Peyer's patch (tissue), 4 donors: ENCODE measurements around the gene CNTN5. TPM values are rescaled to one million over a fixed set of nuclear protein-coding genes. Genes with fewer than 3 reads are reported as not detected.

Source experiments
- DNase-seq, 3 donors: peaks; one replicate each; pipeline ENCODE4 v3.0.0-alpha.2; 2017 to 2019
- H3K27ac ChIP-seq, 4 donors: fragments of 200-600 bp; sonication (generic); one replicate each; pipeline ENCODE4 v1.5.1; 2016 to 2019
- H3K27me3 ChIP-seq, 2 donors: fragments of 200-600 bp; sonication (generic); one replicate each; pipeline ENCODE4 v1.5.1; 2019
- H3K36me3 ChIP-seq, 3 donors: fragments of 200-600 bp; sonication (generic); one replicate each; pipeline ENCODE4 v1.5.1; 2016 to 2019
- H3K4me1 ChIP-seq, 4 donors: fragments of 200-600 bp; sonication (generic); one replicate each; pipeline ENCODE4 v1.5.1; 2016 to 2019
- H3K4me3 ChIP-seq, 4 donors: fragments of 200-600 bp; sonication (generic); 1 replicate in 3 of 4; 2 replicates in 1 of 4; pipeline ENCODE4 v1.5.1; 2016 to 2019; ENCODE audit warnings: mild to moderate bottlenecking in 1 of 4
- H3K9me3 ChIP-seq, 4 donors: fragments of 200-600 bp; sonication (generic); one replicate each; pipeline ENCODE4 v1.5.1; 2016 to 2019; ENCODE audit warnings: mild to moderate bottlenecking in 1 of 4
- POLR2A ChIP-seq, 2 donors: fragments of 450-650 bp; IDR thresholded peaks; one replicate each; pipeline ENCODE4 v1.5.1; 2017; ENCODE audit warnings: antibody characterized with exemption in 2 of 2, mild to moderate bottlenecking in 2 of 2, moderate library complexity in 2 of 2
- total RNA-seq, 4 donors: library from RNA; depleted of rRNA; stranded (reverse); fragments of >200 nt; gene quantifications; one replicate each; pipeline ENCODE4 v1.1.0, GENCODE V29; 2016
- TF ChIP-seq, protein P1 (sequence below), 6 experiments: fragments of 450-650 bp in 4 of 6; fragments of 200-600 bp in 2 of 6; sonication (generic) in 1 of 6; IDR thresholded peaks; one replicate each; pipeline ENCODE4 v1.5.1; 2017 to 2019; ENCODE audit warnings: antibody characterized with exemption in 6 of 6, mild to moderate bottlenecking in 3 of 6, moderate library complexity in 1 of 6

CNTN5 gene
- total RNA-seq, 4 donors from 2014 or later: not detected

DNA sequence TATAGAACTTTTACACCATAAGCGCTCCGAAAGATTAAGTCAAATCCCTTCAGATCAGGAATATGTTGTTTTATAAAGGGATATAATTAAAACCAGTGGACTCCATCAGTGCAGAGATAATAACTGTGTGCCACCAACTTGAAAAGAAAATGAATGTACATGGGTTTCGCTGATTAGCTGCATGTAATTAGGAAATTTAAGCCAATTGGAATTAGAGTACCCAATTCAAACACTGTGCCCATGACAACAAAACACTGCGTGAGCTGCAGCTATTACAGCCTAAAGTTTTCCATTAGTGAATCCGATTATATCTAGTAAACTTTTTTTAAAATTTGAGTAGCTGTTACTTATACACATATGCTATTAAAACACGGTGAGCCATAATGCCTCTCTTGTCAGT, 1274.0 kb downstream of the CNTN5 start:
- TF ChIP-seq, protein P1, sequence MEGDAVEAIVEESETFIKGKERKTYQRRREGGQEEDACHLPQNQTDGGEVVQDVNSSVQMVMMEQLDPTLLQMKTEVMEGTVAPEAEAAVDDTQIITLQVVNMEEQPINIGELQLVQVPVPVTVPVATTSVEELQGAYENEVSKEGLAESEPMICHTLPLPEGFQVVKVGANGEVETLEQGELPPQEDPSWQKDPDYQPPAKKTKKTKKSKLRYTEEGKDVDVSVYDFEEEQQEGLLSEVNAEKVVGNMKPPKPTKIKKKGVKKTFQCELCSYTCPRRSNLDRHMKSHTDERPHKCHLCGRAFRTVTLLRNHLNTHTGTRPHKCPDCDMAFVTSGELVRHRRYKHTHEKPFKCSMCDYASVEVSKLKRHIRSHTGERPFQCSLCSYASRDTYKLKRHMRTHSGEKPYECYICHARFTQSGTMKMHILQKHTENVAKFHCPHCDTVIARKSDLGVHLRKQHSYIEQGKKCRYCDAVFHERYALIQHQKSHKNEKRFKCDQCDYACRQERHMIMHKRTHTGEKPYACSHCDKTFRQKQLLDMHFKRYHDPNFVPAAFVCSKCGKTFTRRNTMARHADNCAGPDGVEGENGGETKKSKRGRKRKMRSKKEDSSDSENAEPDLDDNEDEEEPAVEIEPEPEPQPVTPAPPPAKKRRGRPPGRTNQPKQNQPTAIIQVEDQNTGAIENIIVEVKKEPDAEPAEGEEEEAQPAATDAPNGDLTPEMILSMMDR (IDR thresholded peaks at IDR 0.05): no peak
- TF ChIP-seq POLR2A (IDR thresholded peaks at IDR 0.05): no peak
- no peak overlapping the region for H3K27ac ChIP-seq
- H3K4me1 ChIP-seq: no peaks in the 10 kb centered on the region
- DNase-seq: no peak
- H3K27me3 ChIP-seq: no peaks in the 10 kb centered on the region
- H3K9me3 ChIP-seq: no peaks in the 10 kb centered on the region
- H3K4me3 ChIP-seq: no peak overlapping the region
- H3K36me3 ChIP-seq: no peaks in the 10 kb centered on the region

DNA sequence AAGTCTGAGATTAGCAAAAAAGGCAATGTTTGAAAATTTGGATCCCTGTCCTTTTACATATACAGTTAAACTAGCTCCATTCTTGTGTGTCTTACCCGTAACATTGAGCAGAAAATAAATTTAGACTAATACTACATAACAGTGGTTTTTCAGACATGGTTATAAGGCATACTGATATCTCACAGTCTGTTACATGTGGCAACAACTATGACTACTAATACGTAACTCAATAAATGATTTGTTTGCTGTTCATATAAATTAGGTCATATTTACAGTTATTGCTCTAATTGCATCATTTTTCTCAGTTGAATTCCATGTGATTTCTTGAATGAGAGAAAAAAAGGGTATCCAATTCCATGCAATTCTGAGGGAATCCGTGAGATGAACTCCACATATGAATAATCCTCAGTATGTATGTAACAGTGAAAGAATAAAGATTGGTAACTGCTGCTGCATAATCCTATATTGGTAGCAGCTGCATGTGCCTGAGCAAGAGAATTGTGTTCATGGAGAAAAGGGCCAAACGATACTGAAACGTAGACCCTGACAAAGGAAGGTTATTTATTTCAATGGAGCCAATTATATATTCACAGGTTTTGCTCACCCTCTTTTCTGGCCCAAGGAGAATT, 1275.4 kb downstream of the CNTN5 start:
- Histone ChIP-seq H3K27ac (no peak overlapping the region), H3K27me3 (no peaks in the 10 kb centered on the region), H3K4me1 (no peaks in the 10 kb centered on the region), H3K9me3 (no peaks in the 10 kb centered on the region), H3K4me3 (no peak overlapping the region), H3K36me3 (no peaks in the 10 kb centered on the region)
- TF ChIP-seq, protein P1 (IDR thresholded peaks at IDR 0.05): no peak
- no peak for TF ChIP-seq POLR2A (IDR thresholded peaks at IDR 0.05)
- no peak for DNase-seq

DNA sequence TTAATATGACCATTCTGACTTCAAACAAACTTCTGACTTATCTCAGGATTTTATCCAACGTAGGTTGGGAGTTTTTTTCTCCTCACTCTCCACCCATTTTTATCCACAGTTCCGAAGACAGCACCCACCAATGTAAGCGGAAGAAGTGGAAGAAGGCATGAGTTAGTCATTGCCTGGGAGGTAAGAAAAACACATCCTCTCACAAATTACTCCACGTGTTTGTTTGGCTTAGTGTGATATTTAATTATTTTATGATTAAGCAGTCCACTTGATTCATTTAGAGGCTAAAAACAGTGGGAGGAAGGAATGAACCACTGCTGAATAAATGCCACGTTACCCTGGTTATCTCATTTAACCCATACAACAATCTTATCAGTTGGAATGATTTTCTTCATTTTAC, 1276.8 kb downstream of the CNTN5 start:
- no peaks in the 10 kb centered on the region for H3K4me1 ChIP-seq
- H3K27ac ChIP-seq: no peak overlapping the region
- no peak for TF ChIP-seq POLR2A (IDR thresholded peaks at IDR 0.05)
- TF ChIP-seq, protein P1 (IDR thresholded peaks at IDR 0.05): no peak
- no peak for DNase-seq
- H3K36me3 ChIP-seq: no peaks in the 10 kb centered on the region
- no peaks in the 10 kb centered on the region for H3K27me3 ChIP-seq
- H3K9me3 ChIP-seq: no peaks in the 10 kb centered on the region
- H3K4me3 ChIP-seq: no peak overlapping the region

DNA sequence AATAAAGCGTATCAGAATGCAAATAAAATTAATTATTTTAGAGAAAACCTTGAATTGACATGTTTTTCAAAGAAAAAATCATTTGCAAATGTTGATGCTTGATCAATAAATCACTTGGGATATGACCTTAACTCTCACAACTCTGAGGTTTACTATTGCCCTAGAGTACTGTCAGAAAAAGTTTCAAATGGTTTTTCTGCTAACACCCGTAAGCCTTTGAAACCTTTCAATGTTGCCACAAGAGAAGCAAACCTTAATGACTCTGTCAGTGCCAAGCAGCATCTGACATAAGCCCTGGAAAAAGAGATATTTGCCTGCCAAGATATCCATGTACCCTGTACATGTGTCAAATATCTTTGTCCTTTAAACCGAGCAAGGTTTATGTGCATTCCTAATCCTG, 1282.1 kb downstream of the CNTN5 start:
- Histone ChIP-seq H3K4me3 (no peak overlapping the region), H3K9me3 (no peaks in the 10 kb centered on the region), H3K4me1 (no peaks in the 10 kb centered on the region), H3K36me3 (no peaks in the 10 kb centered on the region), H3K27ac (no peak overlapping the region), H3K27me3 (no peaks in the 10 kb centered on the region)
- no peak for TF ChIP-seq POLR2A (IDR thresholded peaks at IDR 0.05)
- TF ChIP-seq, protein P1 (IDR thresholded peaks at IDR 0.05): no peak
- no peak for DNase-seq

DNA sequence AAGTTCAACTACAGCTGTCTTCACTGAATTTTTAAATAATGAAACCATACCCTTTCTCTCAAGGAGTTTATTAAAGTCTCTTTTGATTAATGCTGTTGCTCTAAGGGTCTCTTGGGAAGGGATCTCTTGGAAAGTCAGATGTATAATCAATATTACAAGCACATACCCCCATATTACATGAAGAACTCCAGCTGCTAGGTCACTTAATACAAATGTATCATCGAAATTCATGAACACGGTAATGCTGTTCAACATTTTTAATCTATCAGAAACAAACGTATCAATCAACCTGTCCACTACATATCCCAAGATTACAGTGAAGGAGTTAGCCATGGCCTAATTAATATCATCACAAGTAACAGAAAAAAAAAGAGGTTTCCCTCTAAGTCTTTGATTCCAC, 1283.1 kb downstream of the CNTN5 start:
- no peaks in the 10 kb centered on the region for H3K9me3 ChIP-seq
- no peaks in the 10 kb centered on the region for H3K36me3 ChIP-seq
- TF ChIP-seq, protein P1 (IDR thresholded peaks at IDR 0.05): no peak
- no peak for TF ChIP-seq POLR2A (IDR thresholded peaks at IDR 0.05)
- H3K4me1 ChIP-seq: no peaks in the 10 kb centered on the region
- H3K27me3 ChIP-seq: no peaks in the 10 kb centered on the region
- no peak overlapping the region for H3K27ac ChIP-seq
- DNase-seq: no peak
- H3K4me3 ChIP-seq: no peak overlapping the region

DNA sequence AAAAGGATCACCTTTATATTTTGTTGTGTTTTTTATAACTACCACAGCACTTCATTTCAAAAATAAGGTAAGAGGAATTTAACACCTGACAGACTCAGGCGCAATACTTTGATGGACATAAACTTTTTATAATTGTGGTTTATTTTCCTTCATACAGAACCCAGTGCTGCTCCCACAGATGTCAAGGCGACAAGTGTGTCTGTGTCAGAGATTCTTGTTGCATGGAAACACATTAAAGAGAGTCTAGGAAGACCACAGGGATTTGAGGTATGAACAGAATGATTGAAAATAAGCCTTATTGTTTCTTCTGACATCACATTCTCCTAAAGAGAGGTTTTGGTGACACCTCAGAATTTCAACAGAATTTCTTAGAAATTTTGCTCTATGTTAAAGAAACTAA, 1287.5 kb downstream of the CNTN5 start:
- Histone ChIP-seq H3K27ac (no peak overlapping the region), H3K4me3 (no peak overlapping the region), H3K36me3 (no peaks in the 10 kb centered on the region), H3K9me3 (no peaks in the 10 kb centered on the region), H3K4me1 (no peaks in the 10 kb centered on the region), H3K27me3 (no peaks in the 10 kb centered on the region)
- no peak for DNase-seq
- no peak for TF ChIP-seq POLR2A (IDR thresholded peaks at IDR 0.05)
- TF ChIP-seq, protein P1 (IDR thresholded peaks at IDR 0.05): no peak
